HG03095 (cell line): ENCODE data around the gene SORBS1.

Experiments
- ATAC-seq: cut with Tn5 transposase; IDR thresholded peaks from one replicate; pipeline ENCODE4 v1.9.1; 2021; ENCODE audit warnings: moderate library complexity; ENCODE audit not compliant: unreplicated experiment

SORBS1 gene

GRCh38 chr10:95542330-95542729, 18.8 kb downstream of the SORBS1 start:
- no peak for ATAC-seq

- ATAC-seq = no peak
Measured at GRCh38 chr10:95540514-95541052, 20.6 kb downstream of the SORBS1 start.

GRCh38 chr10:95539560-95540284, 21.4 kb downstream of the SORBS1 start:
- ATAC-seq = no peak

GRCh38 chr10:95538412-95538811, 22.8 kb downstream of the SORBS1 start:
- ATAC-seq = no peak

- no peak for ATAC-seq
Measured at GRCh38 chr10:95537542-95537927, 23.6 kb downstream of the SORBS1 start.

DNA sequence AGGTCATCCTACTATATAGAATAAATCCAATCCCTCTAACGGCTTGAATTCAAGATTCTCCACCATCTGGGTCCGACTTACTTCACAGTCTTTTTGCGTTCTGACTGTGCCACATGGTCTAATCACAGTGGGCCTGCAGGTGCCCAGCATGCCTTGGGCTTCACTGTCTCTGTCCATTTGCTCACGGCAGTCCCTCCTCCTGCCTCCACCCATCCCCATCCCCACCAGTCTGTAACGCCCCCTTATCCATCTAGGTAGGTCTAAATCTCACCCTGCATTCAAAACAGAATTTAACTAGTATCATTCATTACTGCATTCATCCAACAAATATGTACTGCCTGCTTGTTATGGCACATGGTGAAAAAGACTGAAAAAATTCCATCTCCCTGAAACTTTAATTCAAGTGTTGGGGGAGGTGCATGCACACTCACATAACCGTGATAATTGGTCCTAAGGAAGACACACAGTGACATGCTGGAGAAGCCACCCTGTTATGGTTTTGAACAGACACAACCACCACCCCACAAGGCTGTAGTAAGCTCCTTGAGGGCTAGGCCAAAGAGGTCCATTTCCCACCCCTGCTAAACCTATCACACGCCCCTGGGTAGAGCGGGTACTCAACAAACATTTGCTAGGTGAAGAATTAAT, 24.2 kb downstream of the SORBS1 start:
- no peak for ATAC-seq

GRCh38 chr10:95536017-95536416, 25.2 kb downstream of the SORBS1 start:
- ATAC-seq = no peak

GRCh38 chr10:95535526-95535925, 25.6 kb downstream of the SORBS1 start:
- no peak for ATAC-seq

DNA sequence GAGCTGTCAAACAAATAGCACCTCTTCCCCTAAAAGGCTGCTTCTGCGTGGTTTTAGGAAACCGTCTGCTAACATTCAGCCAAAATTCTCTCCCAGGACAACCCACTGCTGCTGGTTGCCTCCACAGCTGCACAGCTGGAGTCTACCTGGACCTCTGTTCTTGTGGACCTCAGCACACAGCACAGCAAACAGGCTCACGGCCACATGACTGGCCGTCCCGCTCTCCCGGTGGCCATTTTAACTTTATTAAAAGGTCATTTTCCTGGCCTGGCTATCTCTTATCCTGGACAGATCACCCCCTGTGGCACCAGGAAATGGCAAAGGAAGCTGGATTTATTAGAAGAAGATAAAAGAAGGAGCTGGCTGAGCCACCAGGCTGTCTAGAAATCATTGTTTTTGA, 27.6 kb downstream of the SORBS1 start:
- no peak for ATAC-seq

DNA sequence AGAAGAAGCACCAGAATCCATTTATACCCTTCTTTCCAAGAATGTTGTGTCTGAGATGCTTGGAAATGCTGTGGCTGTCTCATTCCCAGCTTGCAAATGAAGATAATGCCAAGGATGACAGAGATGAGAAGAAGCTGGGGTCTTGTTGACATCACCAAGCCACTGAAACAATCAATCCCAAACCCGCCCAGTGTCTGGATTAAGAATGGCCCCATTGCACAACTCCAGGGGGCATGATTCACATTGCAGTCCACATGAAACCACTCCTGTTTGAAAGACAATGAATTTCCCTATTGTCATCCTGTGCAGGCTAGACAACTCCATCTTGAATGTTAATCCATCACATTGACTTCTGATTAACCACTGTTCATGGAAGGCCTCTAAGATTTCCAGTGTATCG, 28.6 kb downstream of the SORBS1 start:
- ATAC-seq = no peak

GRCh38 chr10:95531994-95532399, 29.2 kb downstream of the SORBS1 start:
- no peak for ATAC-seq

DNA sequence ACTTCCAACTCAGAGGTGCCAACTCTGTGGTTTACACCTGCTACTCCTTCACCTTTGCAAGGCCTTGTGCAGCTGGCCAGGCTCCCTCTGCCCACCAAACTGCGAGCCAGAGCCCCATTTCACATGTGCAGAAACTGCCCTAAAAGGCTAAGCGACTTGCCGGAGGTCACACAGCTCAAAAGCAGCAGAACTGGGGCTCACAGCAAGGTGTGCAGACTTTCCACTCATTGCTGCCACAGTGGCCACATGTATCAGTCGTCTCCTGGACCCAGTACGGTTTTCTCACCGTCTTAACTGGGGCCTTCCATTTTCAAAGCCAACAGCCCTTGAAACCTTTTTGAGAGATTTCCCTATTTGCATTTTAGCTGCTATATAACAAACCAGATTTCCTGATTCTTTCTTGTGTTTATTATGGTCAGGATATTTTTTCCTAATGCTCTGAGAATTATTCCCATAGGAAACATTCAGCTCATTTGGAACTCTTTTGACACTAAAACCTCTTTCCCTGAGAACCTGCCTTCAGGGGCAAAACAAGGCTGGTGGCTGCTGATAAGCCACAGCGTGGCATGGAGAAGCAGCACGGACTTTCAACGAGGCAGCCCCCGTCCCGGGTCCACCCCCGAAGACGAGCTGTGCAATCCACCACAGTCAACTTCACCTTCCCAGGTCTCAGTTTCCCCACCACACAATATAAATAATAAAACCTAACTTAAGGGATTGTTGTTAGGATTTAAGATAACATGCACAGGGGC, 29.9 kb downstream of the SORBS1 start:
- no peak for ATAC-seq

DNA sequence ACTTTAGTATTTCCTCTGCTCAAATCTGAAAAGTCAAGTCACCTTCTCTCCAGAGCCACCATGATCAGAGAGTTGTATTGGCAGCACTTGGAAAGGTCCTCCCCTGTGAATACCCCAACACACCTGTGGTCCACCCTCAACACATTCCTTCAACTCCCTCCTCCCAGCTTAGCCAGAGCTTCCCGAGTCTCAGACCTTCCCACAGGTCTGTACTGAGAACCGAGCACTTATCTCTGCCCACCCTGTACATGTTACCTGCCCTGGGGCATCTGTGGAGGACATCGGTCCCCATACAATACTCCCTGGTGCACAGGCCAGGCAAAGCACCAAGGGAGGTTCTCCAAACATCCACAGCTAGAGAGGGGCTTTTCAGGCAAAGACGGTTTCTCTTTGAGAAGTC, 30.6 kb downstream of the SORBS1 start:
- no peak for ATAC-seq

DNA sequence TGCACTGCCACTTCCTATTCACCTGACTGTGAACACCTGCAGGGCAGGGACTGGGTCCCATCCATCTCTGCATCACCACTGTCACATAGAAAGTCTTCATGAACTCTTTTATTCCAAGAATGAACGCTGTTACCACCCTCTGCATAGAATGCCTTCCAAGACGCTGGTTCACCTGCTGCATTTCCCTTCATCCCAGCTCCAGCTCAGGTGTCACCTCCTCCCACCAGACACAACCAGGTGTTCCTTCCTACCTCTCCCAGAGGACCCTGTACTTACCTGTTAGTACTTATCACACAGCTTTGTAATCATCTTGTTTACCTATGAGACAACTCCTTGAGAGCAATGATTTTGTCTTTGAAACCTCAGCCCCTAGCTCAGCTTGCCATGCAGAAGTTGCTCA, 31.1 kb downstream of the SORBS1 start:
- no peak for ATAC-seq

DNA sequence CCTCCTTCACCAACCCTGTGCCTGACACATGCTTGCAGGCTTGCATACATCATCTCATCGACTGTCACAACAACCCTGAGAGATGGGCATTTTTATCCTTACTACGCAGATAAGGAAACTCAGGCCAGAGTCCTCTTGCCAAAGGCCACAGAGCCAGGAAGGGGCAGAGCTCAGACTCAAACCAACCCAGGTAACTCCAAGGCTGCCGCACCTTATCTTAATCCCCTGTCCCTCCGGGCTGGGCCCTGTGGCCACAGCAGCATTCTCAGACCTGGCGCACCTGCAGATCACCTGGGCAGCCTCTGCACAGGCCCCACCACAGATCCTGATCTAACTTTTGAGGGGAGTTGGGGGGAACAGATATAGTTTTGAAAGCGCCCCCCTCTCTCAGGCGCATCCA, 35.1 kb downstream of the SORBS1 start:
- no peak for ATAC-seq

DNA sequence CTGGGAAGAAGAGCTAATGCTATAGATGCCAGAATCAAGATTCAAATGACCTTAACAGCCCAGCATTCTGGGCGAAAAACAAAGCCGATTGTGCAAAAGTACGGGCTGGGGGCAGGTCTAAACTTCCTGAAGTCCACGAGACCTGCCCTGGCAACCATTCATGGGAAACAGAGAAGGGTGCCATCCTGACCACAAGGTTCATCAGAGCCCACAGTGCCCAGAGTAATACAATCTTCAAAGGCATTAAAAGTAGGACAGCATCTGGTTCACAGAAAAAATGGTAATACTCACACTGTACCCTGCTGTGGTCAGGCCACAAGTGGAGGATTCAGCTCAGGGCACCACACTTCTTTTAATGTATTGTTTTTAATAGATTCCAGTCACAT, 36.1 kb downstream of the SORBS1 start:
- no peak for ATAC-seq

DNA sequence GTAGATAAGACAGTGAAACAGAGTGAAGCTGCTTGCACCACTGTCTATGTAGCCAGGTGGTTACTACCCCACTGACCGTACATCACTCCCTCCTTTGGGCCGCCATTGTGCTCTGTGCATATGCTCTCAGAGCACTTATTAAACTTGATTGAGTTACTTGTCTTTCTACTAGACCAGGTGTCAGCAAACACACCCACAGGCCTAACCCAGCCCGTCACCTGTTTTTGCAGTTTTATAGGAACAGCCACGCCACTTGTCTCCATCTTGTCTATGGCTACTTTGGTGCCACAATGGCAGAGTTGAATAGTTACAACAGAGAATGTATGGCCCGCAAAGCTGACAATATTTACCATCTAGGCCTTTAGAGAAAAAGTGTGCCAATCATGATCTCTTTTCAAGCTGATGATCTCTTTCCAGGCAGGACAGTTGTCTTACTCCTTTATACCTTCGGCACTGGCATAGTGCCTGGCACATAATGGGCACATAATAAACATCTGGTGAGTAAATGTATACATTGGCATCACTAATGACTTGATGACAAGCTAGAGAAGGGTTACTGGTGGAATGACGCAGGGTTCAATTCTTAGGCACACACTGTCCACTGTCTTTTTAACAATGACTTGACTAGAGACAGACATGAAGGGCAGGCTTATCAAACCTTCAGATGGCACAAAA, 36.7 kb downstream of the SORBS1 start:
- no peak for ATAC-seq

GRCh38 chr10:95522117-95522516, 39.1 kb downstream of the SORBS1 start:
- ATAC-seq = no peak

DNA sequence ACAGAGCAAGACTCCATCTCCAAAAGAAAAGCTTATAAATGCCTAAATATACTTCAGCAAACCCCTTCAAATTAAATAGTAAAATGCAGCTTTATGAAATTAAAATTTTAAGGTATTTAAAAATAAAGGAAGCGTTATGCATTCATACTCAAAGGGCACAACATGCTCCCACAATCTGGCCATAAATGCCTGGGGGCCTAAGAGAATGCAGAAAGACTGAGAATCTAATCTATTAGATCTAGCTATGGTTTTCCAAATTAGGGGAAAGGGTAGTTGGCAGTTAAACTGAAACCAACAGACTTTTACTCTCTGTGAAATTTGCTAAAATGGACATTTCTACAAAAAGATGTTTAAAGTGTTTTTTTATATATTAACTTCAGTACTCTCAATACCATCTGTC, 40.6 kb downstream of the SORBS1 start:
- ATAC-seq = no peak

GRCh38 chr10:95518455-95519452, 42.4 kb downstream of the SORBS1 start:
- no peak for ATAC-seq
